ENCODE data around the gene EML1.

- TF ChIP-seq, protein P1, sequence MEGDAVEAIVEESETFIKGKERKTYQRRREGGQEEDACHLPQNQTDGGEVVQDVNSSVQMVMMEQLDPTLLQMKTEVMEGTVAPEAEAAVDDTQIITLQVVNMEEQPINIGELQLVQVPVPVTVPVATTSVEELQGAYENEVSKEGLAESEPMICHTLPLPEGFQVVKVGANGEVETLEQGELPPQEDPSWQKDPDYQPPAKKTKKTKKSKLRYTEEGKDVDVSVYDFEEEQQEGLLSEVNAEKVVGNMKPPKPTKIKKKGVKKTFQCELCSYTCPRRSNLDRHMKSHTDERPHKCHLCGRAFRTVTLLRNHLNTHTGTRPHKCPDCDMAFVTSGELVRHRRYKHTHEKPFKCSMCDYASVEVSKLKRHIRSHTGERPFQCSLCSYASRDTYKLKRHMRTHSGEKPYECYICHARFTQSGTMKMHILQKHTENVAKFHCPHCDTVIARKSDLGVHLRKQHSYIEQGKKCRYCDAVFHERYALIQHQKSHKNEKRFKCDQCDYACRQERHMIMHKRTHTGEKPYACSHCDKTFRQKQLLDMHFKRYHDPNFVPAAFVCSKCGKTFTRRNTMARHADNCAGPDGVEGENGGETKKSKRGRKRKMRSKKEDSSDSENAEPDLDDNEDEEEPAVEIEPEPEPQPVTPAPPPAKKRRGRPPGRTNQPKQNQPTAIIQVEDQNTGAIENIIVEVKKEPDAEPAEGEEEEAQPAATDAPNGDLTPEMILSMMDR (IDR thresholded peaks at IDR 0.05), result no peak
- no peak for TF ChIP-seq ZFX (IDR thresholded peaks at IDR 0.05; ENCODE audit: borderline replicate concordance)
Observed at GRCh38 chr14:99781853-99782610, 11.2 kb upstream of the EML1 start.

All from 22Rv1 (cell line).